ENCODE measurements around the gene CABP7.

CABP7 gene

DNA sequence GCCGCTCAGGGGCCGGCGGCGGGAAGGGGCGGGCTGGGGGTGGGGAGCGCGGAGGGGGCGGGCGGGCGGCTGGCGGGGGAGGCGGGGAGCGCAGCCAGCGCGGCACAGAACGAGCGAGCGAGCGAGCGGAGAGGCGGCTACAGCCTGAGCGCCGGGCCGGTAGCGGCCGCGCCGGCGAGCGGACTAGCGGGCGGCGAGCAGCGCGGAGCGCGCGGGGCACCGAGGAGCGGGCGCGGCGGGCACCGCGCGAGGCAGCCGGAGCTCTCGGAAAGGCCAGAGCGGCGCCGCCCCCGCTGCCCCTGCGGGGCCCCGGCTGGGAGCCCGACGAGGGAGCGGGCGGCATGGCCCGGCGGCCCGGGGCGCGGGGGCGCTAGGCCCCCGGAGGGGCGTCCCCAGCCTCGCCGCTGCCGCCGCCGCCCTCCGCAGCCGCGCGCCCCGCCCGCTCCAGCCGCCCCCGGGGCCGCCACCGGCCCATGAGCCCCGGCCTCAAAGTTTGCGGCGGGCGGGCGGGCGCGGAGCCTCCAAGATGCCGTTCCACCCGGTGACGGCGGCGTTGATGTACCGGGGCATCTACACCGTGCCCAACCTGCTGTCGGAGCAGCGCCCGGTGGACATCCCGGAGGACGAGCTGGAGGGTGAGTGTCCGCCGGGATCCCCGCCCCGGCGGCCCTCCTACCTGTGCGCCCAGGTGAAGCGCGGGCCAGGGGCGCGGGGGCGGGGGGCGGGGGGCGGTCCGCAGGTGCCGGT is at the start of gene CABP7:
Gene CABP7, plus strand, starts transcription at position 105 of the 747 bp plus-strand sequence. Its CDS starts 422 bp downstream, at position 527.
- DNase-seq, result peak; percentile 57

DNA sequence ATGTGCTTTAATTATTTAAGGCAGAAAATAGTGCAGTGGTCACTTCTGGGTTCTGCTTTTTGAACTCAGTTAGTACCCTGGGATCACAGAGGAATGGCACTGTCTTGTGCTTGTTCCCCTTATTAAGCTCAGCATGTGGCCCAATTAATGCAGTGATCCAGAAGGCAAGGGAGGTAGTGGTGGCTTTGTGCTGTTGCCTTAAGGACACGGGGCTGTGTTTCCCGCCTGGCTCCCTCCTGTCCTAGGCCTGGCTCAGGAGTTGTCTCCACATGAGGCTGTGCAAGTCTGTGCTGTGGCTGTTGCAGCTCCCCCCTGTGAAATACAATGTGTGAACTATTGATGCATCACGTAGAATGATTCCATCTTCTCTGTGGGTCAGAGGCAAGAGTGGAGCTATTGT is 49.2 kb upstream of the CABP7 start:
- DNase-seq, result no peak

DNA sequence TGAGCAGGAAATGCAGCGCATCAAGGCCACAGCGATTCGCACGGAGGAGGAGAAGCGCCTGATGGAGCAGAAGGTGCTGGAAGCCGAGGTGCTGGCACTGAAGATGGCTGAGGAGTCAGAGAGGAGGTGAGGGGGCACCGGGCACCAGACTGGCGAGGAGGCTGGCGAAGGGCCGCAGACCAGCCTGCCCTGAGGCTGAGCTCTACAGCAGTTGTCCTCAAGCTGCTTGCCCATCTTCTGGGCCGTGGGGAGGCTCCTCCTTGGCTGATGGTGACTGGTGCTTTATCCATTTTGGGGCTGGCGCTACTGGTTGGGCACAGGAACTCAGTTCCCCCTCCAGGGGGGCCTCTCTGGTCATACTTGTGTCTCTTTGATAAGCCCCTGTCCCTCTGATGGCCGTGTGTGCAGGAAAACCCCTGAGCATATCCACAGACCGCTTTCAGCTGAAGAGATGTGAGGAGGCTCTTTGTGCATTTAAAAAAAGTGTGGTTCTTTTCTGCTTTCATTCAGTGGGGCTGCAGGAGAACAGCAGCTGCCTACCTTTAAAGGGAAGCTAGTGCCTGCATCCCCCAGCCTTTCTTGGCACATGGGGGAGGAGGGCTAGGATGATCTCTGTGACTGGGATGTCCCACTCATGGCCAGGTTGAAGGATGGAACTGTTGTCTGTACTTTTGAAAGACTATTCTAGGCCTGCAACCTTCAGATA is 46.3 kb upstream of the CABP7 start:
- DNase-seq, result no peak

DNA sequence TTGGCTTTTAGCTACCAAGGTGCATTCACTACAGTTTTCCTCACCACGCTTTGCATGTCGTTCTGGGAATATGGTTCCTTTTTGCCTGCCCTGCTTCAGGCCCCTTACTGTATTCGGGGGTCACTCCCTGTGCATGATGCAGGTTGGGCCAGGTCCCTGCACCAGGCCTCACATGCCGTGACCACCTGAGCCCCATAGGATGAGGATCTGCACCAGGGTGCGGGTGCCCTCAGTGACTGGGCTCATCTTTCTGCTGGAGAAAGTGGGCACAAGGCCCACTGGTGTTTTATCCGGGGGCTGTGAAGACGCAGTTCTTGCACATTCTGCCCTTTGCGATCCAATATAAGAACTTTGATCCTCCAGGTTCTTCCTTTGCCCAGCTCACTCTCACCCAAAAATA is 45.7 kb upstream of the CABP7 start:
- no peak for DNase-seq

DNA sequence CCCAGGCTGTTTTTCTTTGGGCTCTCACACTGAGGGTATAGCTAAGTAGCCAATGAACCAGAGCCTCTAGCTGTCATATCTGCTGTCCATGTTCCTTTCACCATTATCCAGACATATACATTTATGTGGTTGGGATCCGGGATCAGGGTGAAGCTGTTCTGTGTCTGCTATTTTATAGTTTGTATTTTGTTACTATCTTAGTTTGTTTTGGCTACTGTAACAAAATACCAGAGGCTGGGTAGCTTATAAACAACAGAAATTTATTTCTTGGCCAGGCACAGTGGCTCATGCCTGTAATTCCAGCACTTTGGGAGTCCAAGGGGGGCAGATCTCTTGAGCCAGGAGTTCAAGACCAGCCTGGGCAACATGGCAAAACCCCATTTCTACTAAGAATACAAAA is 40.5 kb upstream of the CABP7 start:
- DNase-seq, result no peak

DNA sequence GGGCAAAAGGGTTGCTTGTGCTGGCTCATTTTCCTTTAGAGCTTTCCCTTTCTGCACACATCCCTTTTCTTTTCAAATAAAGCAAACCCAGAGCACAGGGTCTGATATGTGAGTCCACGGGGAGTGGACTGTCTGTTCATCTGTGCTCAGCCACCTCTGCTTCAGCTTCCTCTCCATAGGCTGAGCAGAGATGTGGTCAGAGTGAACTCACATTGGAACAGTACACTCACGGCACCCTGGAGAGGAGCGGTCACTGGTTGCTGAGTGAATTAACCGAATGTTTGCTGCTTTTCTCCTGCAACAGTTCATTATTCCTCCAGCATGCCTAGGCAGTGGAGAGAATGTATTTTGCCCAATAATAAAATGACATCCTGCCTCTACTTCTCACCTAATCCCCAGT is 36.3 kb upstream of the CABP7 start:
- no peak for DNase-seq

DNA sequence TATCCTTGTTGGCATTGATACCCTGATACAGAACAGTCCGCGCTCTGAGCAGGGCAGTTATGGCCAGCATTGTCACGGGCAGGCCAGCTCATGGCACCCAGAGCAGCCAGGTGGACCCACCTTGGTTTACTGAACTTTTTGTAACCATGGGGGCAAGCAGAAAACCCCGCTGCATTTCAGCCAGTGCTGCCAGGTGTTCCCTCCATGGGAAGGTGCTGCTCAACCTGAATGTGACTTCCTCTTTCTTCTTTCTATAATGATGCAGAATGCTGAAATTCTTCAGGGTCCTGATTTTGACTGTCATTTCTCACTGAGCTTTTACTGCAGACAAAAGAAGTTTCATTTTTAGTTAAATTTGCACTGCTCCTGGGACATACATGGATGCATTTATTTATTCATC is 35.6 kb upstream of the CABP7 start:
- no peak for DNase-seq

DNA sequence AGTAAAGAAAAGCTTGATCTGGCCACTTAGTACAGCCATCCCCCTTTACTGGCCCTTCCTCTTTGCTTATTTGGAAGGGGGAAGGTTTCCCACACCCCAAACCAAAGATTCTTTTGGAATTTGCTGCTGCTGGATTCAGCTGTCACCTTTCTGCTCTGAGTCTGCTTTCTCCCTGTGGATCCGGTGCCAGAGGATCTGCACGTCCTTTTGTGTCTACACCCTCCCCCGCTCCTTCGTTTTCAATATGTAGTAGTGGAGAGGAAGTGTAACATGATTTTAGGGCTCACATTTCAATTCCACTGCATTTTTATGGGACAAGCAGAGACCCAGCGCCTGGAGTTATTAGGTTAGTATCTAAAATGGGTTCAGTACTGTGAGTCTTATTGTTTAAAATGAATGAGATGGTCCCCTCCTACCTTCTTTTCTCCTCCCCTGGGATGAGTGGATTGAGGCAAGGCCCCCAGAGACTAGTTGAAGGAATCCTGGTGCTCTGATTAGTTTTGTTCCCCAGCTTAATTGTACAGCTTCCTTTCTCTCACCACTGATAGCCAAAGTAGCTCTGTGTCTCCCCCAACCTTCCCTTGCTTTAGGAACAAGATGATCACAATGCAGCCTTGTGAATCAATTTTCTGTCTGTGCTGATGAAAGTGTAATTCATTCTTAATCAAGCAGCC is 30.5 kb upstream of the CABP7 start:
- no peak for DNase-seq

DNA sequence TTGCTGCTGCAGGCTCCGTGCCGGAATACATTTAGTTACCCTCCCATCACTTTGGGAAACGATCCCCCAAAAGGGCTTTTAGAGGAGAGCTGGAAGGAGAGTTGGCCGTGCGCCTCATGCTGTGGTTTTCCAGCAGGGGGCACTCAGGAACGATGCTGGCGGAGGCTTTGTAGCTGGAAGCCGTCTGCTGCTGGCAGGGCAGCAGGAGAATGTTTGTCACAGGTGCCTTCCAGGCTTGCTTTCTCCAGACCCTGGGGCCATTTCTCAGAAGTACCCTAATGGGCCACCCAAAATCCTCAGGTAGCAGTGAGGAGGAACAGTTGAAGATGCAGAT is 30.0 kb upstream of the CABP7 start:
- DNase-seq, result peak; percentile 77

DNA sequence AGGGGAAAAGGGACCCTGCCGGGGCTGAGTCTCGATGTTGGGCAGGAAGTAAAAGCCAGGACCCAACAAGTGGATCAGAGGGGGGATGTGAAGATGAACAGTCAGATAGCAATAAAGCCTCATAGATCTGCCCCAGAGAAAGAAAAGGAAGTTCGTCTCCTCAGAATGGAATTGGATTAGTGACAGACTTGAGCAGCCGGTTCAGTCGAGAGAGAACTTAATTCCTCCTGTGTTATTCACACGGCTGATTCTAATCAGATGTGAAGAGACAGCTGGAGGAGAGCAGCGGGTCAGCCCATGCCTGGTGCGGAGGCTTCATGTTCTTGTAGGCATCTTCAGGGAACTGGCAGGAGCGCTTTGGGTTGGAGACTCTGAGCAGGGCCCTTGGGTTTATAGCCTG is 29.3 kb upstream of the CABP7 start:
- no peak for DNase-seq

DNA sequence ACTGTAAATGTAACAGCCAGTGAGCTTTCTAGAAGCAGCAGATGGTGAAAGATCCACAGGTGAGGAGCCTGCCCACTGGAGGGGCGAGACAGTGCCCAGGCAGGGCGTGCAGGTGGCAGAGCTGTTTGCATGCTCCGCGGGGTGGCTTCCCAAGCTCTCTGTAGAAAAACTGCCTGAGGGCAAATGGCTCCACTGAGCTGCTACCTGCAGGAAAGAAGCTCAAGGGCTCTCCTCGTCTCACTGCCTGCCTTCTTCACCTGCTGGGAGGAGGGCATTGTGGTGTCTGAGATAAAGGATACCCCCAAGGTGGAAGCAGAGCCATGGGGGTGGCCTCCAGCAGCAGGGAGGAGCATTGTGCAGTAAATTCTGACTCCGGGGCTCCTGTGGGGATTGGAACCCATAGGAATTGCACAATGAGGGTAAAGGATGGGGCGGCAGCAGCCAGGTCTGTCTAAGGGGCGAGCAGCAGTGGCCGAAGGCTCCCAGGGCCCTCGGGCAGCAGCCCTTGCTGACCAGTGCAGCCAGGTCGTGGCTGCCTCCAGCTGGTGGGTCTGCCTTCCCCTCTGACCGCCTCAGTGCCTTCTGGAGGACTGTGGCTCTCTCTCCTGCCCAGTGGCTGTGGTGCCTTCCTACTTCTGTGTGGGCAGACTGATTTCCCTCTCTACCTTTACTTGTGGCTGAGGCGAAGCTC is 28.0 kb upstream of the CABP7 start:
- DNase-seq, result no peak

DNA sequence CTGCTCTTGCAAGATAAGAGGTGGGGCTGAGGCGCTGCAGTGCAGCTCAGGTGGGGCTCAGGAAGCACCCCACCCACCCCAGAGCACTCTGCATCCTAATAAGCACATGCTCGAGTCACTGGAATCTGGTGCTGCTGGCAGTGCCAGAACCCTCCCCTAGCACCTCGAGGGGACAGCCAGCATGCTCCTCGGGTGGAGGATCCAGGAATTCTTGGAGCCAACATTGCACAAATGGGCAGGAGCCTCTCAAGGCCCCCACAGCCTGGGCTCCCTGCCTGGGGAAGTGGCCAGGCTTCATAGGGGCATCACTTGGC is 27.5 kb upstream of the CABP7 start:
- DNase-seq, result peak; percentile 61

DNA sequence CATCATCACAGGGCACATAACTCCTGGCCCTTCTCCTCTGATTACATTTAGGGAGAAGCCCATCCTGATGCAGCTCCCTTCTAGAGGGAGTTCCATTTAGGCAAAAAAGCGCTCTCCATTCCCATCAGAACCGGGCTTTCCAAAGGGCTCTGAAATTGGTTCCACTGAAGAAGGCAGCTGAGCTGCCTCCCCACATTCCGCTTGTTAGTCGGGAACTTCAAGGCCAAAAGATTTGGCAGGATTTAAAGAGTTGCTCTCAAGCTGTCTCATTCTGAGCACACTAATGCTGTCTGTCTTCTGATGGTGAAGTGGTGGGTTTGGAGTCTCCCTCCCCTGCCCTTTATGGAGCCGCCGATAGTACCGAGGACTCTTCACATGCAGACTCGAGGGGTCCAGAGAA is 26.6 kb upstream of the CABP7 start:
- no peak for DNase-seq

DNA sequence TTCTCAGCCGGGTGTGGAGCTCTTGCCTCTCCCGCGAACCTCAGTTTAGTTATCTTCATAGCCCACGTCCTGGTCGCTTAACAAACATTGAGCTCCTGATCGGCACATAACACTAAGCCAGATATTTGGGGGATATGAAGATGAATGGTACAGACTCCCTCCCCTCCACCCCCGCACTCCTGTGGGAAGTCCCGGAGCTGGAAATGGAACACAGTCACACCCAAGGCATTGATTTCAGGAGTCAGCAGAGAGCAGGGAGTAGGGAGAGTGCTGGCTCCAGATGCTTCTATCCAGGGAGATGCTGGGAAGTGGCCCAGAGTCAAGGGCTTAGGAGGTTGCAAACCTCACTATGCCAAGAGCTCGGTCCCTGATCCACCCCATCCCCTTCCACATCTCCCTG is 26.1 kb upstream of the CABP7 start:
- DNase-seq, result no peak

DNA sequence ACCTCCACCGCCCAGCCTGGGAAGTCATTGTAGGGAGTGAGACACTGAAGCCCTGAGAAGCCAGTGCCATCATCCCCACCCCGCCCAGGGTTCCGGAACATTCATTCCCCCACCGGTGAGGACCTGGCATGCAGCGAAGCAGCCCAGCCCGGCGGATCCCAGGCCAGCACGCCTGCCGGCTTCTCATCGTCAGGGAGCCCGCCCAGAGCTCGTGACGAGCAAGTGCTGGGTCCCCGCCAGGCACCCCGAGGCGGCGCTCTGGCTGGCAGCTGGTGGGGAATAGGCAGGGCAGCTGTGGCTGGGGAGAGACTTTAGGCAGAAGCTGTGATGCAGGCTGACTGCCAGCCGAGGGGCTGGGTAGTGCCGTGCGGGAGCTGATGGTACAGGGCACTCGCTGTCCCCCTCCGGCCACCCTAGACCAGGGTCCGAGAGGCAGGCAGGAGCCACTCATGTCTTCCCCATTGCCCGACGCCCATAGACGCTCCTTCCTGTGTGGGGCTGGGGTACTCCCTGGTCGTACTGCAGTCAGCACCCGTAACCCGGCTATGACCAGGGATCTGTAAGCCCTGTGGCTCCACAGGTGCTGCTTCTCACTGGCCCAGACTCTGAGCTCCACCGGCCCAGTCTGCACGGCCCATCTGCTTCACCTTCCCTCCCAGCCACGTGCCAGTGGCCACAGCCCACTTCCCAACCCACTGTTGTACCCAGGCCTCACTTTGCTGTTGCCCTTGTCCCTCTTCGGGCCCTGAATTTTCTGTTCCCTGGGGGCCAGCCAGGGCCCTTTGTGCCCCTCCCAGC is 24.5 kb upstream of the CABP7 start:
- DNase-seq, result no peak

DNA sequence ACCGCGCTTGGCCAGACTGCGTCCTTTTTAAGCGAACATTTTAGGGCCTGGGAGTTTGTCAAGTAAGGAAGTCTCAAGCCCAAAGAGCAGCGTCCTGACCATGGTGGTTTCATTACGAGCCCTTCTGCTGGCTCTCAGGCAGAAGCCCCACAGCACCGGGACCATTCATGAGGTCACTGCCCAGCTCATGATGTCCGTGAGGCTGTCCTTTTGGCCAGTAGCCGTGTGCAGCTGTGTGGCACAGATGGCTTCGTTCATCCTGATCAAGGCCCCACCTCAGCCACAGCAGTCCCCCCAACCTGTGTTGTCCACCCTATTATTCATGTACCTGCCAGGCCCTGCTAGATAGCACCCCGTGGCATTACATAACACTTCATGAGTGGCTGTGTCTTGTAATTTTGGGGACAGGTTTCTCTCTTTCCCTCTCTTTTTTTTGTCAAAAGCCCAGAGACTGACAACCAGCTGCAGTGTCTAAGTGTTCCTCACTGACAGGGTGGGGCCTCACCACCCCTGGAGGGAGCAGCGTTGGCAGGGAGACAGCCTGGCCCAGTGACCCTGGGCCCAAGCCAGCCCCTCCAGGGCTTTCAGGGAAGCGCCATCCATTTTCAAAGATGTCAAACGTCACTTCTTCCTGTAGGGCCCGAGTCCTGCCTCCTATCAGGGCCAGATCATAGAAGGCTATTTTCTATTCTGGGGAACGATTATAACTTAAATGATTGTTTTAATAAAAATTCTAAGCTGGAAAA is 21.8 kb upstream of the CABP7 start:
- no peak for DNase-seq

DNA sequence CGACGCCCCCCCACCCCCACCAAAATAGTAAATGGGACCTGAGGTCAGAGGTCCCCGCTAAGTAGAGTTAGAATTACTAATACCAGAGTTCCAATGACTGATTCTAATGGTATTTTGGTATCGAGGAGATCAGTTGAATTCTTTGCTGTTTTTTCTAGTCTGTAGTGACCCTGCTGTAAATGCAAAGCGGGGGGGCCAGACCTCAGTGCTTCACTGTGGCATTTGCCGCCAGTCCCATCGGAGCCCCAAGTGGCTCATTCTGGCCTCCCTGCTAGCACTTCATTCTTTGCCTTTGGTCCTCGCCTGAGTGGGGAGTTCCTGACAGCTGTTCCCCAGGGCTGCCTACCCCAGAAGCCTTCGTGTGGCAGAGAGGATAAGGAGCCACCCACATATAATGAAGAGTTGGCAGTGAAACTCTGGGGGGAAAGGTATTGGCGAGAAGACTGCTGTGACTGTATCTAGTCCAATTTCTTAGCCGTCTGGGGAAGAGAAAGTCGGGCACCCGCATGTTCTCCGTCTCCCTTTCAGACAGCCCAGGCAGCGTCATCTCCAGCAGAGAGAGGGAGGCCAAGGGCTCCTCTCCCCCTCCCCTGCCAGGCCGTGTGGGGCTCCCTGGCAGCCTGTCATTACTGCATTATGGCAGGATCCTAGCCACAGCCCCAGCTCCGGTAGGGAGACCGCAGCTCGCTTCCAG is 19.4 kb upstream of the CABP7 start:
- DNase-seq, result peak; percentile 41

DNA sequence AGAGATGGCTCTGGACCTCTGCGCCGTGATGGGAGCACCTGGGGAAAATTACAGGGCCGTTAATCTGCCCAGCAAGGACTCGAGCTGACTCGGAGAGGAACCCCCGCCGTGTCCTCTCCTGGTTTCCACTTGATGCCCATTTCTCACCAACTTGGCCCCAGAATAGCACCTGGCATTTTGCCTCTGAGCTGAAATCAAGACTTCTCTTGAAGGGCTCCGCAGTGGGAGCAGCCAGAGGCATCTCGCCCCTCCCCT is 19.0 kb upstream of the CABP7 start:
- no peak for DNase-seq

DNA sequence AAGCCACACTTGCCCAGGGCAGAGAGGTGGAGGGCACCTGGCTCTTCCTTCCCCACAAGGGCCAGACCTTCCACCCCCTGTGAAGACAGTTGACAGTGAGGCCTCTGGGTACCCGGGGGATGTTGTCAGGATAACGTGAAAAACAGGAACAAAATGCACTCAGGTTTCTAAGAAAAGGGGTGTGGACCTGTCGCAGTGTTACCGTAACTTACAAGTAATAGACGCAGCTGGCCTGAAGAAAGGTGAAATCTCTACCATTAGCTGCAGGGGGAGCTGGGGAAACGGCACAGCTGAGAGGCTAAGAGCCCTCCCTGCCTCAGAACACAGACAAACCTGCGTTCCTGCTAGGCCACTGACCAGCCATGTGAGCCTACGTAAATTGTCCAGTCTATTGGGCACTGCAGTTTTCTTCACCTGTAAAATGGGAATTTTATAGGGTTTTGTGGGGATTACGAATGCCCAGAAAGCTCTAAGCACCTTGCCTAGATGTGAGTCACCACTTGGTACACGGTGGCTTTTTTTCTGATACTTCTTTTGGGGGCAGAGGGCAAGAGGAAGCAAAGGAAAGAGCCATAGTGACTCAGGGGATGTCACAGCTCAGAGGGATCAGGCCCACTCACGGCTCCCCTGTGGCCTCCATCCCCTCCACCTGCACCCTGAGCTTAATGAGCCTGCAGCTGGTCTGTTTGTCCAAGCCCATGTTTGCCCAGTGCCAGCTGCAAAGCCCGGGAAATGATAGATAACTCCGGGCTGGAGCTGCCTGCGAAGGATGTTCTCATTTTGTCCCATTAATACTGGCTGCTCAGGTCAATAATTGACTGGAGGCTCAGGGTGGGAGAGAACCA is 18.4 kb upstream of the CABP7 start:
- peak; percentile 87 for DNase-seq

DNA sequence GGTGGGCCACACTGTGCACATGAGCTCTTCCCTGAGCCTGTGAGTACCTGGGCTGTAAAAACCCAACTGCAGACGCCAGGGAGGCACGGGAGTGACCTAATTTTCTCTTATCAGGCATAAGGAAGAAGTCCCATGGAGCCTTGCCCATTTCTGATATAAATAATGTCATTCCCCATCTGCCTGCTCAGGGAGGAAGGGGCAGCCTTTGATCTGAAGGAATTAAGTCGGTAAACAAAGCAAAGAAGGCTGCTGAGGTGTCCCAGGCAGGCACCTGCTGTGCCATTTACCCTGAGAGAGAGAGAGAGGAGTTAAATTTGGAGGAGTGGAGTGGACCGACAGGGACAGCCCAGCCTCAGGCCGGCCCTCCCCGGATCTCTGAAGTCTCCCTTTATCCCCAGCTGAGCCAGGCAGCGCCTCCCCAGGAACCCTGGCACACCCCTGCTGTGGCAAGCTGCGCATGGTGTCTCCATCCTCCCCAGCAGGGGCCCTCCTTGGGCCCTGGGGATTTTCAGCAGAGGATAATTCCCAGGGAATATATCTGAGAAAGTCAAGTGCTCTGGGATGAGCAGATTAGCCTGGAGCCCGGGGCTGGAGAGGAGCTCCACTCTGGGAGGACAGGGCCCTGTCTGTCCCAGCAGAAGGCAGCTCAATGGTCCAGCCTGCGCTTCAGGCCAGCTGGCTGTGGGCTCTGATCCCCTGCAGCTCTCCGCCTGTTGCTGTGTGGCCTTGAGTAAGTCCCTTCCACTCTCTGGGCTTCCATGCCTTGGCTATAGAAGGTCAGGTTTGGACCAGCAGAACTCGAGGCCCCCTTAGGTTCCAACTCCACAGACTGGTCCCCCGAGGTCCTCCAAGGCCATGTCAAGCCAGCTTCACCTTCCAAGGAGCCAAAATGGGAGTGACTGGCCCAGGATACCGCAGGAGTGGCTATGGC is 17.5 kb upstream of the CABP7 start:
- peak; percentile 43 for DNase-seq
